ENCODE data around the gene TRAF5.

Gene TRAF5

DNA sequence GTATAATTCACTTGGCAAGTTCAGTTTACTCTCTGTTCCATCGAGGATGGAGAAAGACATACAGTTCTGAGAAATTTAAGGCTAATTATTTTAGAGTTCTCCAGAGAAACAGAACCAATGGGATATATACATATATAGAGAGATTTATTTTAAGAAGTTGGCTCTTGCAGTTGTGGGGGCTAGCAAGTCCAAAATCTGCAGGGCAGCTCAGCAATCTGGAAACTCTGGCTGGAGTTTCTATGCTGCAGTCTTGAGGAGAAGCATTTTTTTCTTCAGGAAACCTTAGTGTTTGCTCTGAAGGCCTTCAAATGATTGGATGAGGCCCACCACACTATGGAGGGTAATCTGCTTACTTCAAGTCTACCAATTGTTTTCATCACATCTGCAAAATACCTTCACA is 34.6 kb downstream of the TRAF5 start:
- DNase-seq (ENCODE audit: low read depth) = no peak
- TF ChIP-seq, protein P1, sequence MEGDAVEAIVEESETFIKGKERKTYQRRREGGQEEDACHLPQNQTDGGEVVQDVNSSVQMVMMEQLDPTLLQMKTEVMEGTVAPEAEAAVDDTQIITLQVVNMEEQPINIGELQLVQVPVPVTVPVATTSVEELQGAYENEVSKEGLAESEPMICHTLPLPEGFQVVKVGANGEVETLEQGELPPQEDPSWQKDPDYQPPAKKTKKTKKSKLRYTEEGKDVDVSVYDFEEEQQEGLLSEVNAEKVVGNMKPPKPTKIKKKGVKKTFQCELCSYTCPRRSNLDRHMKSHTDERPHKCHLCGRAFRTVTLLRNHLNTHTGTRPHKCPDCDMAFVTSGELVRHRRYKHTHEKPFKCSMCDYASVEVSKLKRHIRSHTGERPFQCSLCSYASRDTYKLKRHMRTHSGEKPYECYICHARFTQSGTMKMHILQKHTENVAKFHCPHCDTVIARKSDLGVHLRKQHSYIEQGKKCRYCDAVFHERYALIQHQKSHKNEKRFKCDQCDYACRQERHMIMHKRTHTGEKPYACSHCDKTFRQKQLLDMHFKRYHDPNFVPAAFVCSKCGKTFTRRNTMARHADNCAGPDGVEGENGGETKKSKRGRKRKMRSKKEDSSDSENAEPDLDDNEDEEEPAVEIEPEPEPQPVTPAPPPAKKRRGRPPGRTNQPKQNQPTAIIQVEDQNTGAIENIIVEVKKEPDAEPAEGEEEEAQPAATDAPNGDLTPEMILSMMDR (IDR thresholded peaks at IDR 0.05; ENCODE audit: low read length, missing control alignments) = no peak
- no peak overlapping the region for H3K4me3 ChIP-seq (replicated peaks; ENCODE audit: low read depth, low read length)

DNA sequence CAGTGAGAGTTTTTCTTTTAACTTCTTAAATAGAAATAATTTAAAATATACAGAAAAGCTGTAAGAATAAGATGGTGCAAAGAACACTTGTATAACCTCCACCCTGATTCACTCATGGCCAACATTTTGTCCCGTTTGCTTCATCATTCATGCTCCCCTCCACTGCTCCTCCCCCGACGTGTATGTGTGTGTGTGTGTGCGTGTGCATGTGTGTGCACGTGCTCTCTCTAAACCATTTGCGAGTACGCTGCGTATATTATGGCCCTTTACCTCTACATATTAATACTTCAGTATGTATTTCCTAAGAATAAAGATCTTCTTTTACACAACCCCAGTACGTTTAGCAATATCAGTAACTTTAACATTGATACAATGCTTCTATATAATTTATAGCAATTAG is 43.0 kb downstream of the TRAF5 start:
- DNase-seq (ENCODE audit: low read depth) = no peak
- no peak overlapping the region for H3K4me3 ChIP-seq (replicated peaks; ENCODE audit: low read depth, low read length)
- TF ChIP-seq, protein P1 (IDR thresholded peaks at IDR 0.05; ENCODE audit: low read length, missing control alignments) = no peak

DNA sequence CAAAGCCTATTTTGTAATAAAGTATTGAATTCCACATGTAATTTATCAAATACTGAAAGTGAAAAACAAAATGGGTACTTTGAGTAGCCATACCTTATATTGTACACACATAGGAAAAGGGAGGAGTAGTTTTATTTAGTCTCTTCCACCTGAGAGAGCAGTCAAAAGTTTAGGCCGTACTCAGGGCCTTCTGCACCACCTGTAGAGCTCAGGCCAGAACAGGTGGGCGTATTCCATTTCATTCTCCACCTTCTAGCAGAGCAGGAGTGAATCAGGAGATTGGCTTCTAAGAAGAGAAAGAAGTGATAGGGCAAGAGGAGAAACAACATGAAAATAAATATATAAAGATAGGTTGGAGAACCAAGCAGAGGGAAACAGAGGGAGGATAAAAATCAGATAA is 44.0 kb downstream of the TRAF5 start:
- no peak for DNase-seq (ENCODE audit: low read depth)
- no peak overlapping the region for H3K4me3 ChIP-seq (replicated peaks; ENCODE audit: low read depth, low read length)
- TF ChIP-seq, protein P1 (IDR thresholded peaks at IDR 0.05; ENCODE audit: low read length, missing control alignments) = no peak

DNA sequence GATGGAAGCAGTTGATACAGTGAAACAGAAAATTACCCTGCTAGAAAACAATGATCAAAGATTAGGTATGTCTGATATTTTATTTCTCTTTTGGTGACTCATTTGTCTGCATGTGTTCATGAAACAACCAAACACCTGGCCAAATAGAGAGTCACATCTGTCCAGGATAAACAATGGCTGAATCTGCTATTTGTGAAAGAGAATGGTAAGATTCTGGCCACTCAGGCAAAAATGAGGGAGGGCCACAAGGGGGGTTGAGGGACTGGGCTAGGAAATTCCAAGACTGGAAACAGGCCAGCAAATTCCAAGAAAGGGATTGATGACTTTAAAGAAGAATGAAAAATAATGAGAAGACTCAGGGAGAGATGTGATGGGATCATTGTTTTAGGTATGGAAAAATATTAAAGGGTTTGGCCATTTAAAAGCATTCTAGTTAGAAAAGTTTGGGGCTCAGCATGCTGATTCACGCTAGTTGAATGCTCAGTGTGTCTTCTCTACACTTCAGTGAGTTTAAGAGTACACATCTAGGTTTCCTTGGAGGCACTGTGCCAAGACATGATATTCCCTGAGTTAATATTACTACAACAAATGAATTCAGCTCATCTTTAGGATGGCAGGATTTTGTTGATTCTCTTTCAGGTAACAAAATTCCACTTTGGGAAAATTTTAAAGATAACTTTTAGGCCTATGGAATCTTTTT is 44.9 kb downstream of the TRAF5 start:
- DNase-seq (ENCODE audit: low read depth) = peak; percentile 35

DNA sequence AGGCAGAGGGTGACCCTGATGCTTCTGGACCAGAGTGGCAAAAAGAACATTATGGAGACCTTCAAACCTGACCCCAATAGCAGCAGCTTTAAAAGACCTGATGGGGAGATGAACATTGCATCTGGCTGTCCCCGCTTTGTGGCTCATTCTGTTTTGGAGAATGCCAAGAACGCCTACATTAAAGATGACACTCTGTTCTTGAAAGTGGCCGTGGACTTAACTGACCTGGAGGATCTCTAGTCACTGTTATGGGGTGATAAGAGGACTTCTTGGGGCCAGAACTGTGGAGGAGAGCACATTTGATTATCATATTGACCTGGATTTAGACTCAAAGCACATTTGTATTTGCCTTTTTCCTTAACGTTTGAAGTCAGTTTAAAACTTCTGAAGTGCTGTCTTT is 45.8 kb downstream of the TRAF5 start:
- DNase-seq (ENCODE audit: low read depth) = no peak

More for the DNA sequence above, 44.9 kb downstream of the TRAF5 start:
- TF ChIP-seq, protein P1 (IDR thresholded peaks at IDR 0.05; ENCODE audit: low read length, missing control alignments) = no peak
- no peak overlapping the region for H3K4me3 ChIP-seq (replicated peaks; ENCODE audit: low read depth, low read length)

DNA sequence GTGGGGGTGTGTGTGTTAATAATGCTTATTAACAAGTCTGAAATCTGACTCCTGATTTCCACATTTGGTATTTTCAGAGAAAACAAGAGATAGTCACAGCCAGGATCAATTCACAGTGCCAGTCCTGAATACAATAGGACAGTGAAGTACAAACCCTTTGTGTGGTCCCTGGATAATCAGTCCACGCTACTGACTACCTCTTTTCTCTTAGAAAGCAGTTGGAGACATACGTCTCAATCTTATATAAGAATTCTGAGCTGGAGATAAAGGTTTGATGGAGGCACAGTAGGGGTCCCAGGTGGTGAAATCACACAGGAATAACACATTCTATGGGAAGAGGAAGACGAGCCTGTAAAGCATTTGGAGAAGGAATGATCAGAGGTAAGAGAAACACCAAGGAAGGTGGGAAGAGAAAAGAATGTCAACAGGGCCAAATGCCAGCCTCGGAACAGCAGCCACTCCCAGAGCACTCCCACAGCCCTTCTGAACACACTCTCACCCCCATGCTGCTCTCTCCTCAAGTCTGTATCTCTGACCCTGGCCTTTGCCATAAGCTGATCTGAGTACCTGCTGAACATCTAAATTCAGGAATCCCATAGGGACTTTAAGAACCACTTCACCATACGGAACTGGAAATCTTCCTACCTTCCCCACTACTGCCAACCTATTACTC is 48.6 kb downstream of the TRAF5 start:
- DNase-seq (ENCODE audit: low read depth) = no peak

More for the DNA sequence above, 45.8 kb downstream of the TRAF5 start:
- TF ChIP-seq, protein P1 (IDR thresholded peaks at IDR 0.05; ENCODE audit: low read length, missing control alignments) = no peak
- no peak overlapping the region for H3K4me3 ChIP-seq (replicated peaks; ENCODE audit: low read depth, low read length)

More for the DNA sequence above, 48.6 kb downstream of the TRAF5 start:
- TF ChIP-seq, protein P1 (IDR thresholded peaks at IDR 0.05; ENCODE audit: low read length, missing control alignments) = no peak
- no peak overlapping the region for H3K4me3 ChIP-seq (replicated peaks; ENCODE audit: low read depth, low read length)
